NT2/D1 (cell line): Measurements from ENCODE around the gene RADIL.

Source experiments
- SUZ12 ChIP-seq: IDR thresholded peaks from 2 replicates; pipeline ENCODE4 v1.6.1; 2011; ENCODE audit not compliant: insufficient read length, insufficient read depth; ENCODE audit errors: extremely low read depth
- ZNF274 ChIP-seq: IDR thresholded peaks from 2 replicates; pipeline ENCODE4 v1.6.1; 2011; ENCODE audit warnings: mild to moderate bottlenecking, low read depth, low read length

- TF ChIP-seq SUZ12 (no peak), ZNF274 (no peak)
Observed at GRCh38 chr7:4805984-4806300, 77.6 kb downstream of the RADIL start.
